GM19467 (cell line): ENCODE measurements around the gene CAPN11.
"Not testable (repeated sequence)": the region's sequence is repeated elsewhere in the genome, so short reads cannot be mapped to it uniquely, and the experiment has no call there.

Experiments
- ATAC-seq: cut with Tn5 transposase; IDR thresholded peaks from one replicate; pipeline ENCODE4 v1.9.1; 2021; ENCODE audit warnings: mild to moderate bottlenecking, moderate library complexity; ENCODE audit not compliant: unreplicated experiment

CAPN11 gene

DNA sequence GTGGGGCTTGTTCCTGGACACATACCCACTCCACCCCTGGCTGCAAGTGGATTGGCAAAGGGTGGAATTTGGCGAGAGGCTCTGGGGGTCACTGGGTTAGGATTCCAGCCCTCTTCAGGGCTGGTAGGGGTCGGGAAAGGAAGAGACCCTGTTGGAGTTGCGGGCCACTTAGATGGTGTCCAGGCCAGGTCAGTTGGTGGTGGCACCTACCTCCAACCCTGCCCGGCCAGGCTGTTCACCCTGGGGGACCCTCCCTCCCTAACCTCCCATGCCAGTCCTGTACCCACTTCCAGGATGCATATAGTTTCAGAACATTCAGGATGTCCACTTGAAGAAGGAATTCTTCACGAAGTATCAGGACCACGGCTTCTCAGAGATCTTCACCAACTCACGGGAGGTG lies 21.0 kb downstream of the CAPN11 start:
- no peak for ATAC-seq

DNA sequence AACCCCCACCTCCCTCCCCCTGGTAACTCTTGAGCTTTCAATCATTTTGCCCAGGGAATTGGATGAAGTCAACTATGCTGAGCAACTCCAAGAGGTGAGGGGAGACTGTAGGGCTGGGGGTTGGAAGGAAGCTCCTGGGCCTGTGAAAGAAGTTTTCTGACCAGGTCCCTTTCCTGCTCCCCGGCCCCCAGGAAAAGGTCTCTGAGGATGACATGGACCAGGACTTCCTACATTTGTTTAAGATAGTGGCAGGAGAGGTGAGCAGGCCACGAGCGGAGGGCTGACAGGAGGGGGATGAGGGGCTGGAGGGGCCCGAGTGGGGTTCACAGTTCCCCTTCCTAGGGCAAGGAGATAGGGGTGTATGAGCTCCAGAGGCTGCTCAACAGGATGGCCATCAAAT lies 21.8 kb downstream of the CAPN11 start:
- no peak for ATAC-seq

DNA sequence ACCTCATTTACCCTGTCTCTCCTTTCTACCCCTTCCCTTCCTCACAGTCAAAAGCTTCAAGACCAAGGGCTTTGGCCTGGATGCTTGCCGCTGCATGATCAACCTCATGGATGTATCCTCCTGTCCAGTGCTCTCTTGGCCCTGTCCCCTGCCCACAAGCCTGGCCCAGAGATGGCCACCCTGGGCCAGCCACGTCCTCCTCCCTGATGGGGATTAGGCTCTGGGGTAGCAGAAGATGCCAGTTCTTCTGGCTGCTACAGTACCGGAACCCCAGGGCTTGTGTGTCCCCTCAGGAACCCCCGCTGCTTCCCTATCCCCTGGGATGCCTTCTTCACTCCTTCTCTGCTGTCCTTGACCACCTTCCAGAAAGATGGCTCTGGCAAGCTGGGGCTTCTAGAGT lies 22.3 kb downstream of the CAPN11 start:
- no peak for ATAC-seq

DNA sequence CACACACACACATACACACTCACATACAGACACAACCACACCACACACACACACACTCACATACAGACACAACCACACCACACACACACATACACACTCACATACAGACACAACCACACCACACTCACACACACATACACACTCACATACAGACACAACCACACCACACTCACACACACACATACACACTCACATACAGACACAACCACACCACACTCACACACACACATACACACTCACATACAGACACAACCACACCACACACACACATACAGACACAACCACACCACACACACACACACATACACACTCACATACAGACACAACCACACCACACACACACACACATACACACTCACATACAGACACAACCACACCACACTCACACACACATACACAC lies 23.2 kb downstream of the CAPN11 start:
- ATAC-seq, result not testable (repeated sequence)

DNA sequence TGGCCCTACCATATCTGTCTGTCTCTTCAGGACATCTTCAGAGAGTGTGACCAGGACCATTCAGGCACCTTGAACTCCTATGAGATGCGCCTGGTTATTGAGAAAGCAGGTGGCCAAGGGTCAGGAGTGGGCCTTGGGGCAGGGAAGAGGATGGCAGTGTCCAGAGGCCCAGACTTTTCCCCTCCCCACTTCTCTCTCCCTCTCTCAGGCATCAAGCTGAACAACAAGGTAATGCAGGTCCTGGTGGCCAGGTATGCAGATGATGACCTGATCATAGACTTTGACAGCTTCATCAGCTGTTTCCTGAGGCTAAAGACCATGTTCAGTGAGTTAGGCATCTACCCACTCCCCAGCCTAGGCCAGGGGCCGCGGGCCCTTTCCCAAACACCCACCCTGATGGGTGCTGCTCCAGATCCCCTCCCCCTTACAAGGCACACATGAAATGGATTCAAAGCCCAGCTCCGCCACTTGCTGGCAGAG lies 24.3 kb downstream of the CAPN11 start:
- ATAC-seq, result no peak

DNA sequence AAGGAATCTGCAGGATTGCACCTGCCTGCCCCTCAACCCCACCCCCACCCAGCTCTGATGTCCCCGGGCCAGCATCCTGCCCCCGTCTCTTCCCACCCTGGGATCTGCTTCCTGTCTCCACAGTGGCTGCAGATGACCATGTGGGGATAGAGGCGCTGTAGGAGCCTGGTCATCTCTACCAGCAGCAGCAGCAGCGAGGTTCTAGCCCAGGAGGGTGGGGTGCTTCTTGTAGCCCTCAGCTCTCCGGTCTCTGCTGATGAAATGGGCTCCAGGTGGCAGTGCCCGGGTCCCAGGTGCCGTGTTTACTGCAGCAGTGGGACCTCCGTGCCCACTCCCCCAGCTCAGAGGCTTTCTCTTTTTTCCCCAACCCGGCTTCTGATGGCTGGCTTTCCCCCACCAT lies 25.2 kb downstream of the CAPN11 start:
- ATAC-seq, result no peak

DNA sequence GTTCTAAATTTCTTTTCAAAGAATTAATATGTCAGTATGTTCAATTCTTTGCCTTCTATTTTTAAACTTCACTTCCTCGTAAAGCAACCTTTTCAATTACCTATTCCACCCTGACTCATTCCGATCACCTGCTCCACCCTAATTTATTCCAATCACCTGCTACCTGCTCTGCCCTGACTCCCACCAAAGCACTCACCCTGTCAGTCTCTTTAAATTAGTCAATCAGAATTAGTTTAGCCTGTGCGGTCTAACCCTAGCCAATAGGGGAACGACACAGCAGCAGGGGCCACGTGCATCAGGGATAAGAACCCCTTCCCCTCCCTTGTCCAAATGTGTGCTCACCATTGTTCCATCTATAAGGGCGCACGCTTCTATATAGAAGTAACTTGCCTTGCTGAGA lies 26.7 kb downstream of the CAPN11 start:
- not testable (repeated sequence) for ATAC-seq

DNA sequence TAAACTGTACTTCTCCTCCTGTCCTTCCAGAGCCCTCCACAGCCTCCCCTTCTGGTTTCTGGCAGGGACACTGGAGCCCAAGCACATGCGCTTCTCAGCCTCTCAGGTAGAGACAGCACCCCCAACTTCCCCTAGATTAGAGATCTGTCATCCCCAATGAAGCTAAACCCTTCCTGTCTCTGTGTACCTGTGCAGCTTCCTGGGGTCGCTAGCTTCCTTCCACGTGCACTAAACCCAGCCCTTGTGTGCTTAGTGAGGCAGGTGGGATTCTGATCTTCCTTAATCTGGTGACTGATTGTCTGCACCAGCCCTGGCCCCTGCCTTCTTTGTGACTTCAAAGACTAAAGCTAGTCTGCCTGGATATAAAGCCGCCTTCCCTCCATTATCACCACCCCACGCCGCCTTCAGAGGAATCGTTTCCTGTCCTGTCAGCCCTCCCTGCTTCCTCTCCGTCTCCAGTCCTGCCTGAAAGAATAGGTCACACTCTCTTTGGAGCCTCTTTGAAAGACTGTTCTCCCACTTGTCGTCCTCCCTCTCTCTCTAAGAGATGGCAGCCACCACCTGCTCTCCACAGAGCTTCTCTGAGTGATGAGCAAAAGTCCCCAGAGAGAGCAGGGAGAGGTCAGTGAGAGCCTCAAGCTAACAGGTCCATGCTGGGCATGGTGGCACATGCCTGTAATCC lies 27.5 kb downstream of the CAPN11 start:
- no peak for ATAC-seq

DNA sequence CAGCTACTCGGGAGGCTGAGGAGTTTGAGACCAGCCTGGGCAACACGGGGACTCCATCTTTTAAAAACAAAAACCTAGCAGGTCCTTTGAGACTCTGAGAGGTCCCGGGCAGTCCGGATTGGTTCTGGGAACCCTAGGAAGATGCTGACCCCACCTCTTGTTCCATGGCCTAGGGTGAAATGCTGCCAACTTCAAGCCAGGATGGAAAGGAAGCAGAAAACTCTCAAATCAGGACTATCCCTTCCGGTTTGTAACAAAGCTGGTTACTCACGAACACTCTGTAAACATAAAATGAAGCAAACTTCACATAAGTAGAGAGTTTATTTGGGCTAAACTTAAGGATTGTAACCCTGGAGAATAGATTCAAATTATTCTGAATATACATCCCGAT lies 28.0 kb downstream of the CAPN11 start:
- ATAC-seq, result no peak

DNA sequence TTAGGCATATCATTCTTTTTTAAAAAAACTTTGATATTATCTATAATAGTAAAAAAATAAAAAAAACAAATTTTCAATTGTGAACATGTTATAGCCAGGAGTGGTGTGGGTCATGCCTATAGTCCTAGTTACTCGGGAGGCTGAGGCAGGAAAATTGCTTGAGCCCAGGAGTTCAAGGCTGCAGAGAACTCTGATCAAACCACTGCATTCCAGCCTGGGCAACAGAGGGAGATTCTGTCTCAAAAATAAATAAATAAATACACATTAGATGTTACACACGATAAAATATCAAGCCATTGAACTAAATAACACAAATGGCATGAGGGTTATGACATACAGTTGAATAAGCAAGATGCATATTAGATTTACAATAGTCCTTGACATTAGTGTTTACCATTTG lies 30.2 kb downstream of the CAPN11 start:
- no peak for ATAC-seq

DNA sequence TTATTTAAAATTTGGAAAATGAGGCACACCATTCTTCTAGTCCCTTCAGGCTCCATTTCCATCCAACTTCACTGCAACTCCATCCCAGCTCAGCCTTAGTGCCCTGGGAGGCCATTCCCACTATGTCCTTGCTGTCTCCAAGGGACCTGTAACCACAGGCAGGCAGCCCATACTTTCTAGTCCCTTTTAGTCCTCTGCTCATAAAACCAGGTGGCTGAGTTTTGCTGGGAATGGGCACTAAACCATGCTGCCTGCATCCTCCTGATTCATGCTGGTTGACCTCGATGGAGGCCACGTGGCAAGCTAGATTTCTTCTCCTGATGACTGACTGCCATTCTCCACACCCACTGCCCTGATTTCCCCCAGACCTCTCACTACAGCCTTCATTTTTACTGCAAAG lies 30.6 kb downstream of the CAPN11 start:
- no peak for ATAC-seq

DNA sequence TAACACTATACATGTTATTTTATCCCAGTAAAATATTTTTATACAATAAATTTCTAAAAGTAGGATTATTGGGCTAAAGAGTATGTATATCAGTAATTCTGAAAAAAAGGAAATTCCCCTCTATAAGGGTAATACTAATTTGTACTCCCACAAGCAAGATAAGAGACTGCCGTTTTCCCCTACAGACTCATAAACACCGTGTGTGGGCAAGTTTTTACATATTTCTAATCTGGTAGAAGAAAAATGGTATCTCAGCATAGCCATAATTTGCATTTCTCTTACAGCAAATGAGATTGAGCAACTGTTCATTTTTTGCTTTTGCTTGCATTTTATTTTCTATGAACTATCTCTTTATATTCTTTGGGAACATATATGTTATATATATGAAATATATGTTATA lies 32.1 kb downstream of the CAPN11 start:
- no peak for ATAC-seq

DNA sequence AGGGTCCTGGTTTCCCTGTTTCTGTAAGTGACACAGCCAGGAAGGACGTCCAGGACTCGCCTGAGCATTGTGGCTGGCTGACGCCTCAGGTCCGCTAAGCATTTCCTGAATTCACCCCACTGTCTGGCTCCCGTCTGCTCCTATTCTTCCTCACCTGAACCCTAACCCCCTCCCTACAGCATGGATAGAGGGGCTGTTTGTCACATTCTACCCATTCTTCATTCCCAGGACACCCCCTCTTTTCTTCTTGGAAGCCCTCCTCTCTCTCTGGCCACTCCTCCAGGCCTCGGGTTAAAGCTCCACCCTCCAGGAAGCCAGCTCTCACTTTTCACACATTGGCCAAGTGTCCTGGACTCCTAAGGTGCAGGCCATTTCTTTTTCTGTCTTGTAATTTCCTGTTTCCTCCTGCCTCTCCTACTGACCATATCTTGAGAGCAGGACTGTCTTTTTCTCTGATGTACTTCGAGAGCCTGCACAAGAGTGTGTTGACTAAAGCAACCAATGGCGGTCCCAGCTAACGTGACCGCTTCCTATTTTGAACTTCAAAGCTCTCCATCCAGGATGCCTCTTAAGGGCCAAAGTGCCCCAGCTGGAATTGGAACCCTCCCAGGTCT lies 33.9 kb downstream of the CAPN11 start:
- ATAC-seq, result no peak

DNA sequence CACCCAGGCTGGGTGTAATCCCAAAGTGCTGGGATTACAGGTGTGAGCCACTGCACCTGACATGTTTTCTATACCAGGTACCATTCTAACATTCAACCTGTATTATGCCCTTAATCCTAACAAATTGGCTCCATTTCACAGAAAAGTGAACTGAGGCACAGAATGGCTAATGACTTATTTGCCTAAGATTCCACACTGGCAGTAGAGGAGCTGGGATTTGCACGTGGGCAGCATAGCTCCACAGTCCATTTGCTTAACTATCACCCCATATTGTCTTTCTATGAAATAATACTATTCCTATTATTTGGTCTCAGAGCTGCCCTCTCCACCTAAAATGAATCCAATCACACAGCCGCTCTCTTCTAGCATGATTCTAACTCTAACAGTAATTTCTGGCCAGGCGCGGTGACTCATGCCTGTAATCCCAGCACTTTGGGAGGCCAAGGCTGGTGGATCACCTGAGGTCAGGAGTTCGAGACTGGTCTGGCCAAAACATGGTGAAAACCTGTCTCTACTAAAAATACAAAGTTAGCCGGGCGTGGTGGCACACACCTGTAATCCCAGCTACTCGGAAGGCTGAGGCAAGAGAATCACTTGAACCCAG lies 34.8 kb downstream of the CAPN11 start:
- ATAC-seq, result no peak

DNA sequence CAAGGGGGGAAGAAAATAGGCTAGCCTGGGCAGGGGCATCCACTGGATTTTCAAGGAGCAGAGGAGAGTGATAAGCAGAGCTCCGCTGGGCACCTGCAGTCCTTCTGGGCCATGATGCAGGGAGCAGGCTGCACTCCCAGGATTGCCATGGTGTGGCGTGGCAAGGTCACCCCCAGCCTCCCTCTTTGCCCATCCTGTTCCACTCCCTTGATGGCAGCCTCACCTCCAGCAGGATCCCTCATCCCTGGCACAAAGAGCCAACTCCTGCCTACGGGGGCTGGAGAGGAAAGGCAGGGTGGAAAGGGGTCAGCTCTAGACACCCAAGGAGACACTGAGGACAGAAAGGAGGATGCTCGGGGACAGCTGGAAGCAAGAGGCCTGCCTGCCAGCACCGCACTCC lies 35.7 kb downstream of the CAPN11 start:
- no peak for ATAC-seq

DNA sequence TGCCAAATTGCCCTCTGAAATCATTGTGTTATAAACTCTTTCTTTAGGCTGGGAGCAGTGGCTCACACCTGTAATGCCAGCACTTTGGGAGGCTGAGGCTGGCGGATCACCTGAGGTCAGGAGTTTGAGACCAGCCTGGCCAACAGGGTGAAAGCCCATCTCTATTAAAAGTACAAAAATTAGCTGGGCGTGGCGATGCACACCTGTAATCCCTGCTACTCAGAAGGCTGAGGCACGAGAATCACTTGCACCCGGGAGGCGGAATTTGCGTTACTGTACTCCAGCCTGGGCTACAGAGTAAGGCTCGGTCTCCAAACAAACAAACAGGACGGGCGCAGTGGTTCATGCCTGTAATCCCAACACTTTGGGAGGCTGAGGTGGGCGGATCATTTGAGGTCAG lies 37.7 kb downstream of the CAPN11 start:
- ATAC-seq, result not testable (repeated sequence)

DNA sequence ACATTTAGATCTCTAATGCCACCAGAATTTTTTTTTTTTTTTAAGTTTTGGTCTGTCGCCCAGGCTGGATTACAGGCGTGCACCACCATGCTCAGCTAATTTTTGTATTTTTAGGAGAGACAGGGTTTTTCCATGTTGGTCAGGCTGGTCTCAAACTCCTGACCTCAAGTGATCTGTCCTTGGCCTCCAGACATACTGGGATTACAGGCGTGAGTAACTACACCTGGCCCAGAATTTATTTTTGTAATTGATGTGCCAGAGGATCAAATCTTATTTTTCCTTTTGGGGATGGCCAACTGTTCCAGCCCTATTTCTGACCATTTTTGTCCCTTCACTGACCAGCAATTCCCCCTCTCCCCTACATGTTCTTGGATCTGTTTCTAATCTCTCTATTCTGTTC lies 40.1 kb downstream of the CAPN11 start:
- ATAC-seq, result no peak

DNA sequence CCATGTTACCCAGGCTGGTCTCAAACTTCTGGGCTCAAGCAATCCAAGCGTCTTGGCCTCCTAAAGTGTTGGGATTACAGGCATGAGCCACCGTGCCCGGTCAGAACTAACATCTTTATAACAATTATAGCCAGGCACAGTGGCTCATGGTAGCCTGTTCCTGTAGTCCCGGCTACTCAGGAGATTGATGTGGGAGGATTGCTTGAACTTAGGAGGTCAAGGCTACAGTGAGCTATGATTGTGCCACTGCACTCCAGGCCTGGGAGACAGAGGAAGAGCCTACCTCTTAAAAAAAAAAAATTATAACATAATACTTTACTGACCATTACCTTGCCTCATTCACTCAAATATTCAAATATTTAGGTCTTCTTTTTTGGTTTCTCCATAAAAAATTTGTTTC lies 41.3 kb downstream of the CAPN11 start:
- ATAC-seq, result no peak

DNA sequence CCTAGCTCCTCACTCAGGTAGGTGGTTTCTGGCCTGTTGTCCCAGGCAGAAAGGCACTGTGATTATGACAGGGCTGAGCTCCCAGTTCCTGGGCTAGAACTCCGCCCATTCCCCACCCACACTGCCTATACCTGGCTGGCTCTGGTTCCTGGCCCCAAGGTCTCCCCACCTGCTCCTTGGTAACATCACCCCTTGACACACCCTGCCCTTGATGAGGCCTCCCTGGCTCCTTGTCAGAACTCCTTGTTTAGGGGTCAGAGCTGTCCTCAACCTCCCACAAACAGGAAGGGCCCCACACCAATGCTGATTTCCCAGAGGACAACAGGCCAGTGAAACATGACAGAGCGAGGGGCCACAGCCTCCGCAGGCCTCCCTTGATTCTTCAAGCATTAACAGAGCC lies 42.6 kb downstream of the CAPN11 start:
- no peak for ATAC-seq

DNA sequence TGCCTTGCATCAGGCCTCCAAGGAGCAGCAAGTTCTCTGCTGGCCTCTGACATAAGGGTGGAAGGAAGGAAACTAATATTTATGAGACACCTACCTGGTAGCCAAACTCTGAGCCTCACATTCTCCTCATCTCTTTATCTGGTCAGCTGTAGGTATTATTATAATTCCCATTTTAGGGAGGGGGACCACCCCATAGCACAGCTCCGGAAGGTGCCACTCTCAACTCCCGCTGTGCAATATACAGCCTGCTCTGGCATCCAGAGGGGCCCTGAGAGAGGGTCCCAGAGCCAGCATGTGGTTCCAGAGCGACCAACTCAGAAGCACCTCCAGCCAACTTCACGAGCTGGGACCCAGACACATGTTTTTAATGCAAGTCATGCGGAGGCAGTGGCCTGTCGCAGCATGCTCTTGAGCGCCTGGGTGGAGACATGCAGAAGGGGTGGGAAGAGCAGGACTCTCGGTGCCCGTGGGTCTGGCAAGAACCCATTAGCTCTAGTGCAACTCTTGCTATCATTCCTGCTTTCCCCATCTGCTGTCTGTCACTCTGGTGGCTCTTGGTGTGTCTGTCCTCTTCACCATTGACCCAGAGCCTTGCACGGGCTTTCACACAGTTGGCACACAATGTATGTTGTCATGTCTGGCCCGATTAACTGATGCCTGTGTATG lies 43.2 kb downstream of the CAPN11 start:
- ATAC-seq, result no peak

DNA sequence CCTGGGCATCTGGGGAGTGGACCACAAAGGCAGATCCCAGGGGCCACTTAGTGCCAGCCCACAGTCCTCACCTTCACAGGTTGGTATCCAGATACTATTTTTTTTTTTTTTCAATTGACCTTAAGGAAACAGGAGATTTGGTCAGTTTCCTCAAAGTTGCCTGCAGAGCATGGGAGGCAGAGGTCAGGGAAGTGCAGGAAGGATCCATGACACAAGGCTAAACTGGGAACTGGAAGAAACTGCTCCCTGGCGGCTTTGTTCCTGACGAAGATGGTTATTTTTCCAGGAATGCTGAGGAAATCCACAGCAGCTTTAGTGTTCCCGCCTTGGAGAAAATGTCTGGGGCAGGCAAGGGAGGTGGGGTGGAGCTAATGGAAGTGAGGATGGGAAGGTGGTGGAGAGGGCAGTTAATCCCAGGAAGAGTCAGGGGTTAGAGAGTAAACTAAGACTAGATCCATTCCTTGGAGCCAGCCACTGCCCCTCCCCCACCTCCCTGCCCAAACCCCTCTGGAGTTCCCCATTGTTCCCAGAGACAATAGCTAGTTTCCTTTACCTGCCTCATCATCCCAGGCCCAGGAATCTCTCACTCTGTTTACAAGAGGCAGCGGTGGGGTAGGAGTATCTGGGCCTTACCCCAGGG lies 43.8 kb downstream of the CAPN11 start:
- no peak for ATAC-seq
